ENCODE results near the gene XRCC5. TPM values are rescaled to one million over a fixed set of nuclear protein-coding genes. Genes with fewer than 3 reads are reported as not detected.
"Not testable (repeated sequence)": the region's sequence is repeated elsewhere in the genome, so short reads cannot be mapped to it uniquely, and the experiment has no call there.

XRCC5 gene
- total RNA-seq, 1 donor from 2014 or later, result 303 TPM

GRCh38 chr2:216205486-216205885 lies 96.3 kb downstream of the XRCC5 start:
- peaks cover 21% of the 10 kb centered on the region for H3K4me1 Mint-ChIP-seq
- peaks cover 87% of the 10 kb centered on the region for H3K36me3 Mint-ChIP-seq (ENCODE audit: low read depth)
- no peak for ATAC-seq (ENCODE audit: low read depth)
- TF ChIP-seq, protein P1, sequence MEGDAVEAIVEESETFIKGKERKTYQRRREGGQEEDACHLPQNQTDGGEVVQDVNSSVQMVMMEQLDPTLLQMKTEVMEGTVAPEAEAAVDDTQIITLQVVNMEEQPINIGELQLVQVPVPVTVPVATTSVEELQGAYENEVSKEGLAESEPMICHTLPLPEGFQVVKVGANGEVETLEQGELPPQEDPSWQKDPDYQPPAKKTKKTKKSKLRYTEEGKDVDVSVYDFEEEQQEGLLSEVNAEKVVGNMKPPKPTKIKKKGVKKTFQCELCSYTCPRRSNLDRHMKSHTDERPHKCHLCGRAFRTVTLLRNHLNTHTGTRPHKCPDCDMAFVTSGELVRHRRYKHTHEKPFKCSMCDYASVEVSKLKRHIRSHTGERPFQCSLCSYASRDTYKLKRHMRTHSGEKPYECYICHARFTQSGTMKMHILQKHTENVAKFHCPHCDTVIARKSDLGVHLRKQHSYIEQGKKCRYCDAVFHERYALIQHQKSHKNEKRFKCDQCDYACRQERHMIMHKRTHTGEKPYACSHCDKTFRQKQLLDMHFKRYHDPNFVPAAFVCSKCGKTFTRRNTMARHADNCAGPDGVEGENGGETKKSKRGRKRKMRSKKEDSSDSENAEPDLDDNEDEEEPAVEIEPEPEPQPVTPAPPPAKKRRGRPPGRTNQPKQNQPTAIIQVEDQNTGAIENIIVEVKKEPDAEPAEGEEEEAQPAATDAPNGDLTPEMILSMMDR (IDR thresholded peaks at IDR 0.05), result no peak
- DNase-seq, result no peak
- H3K27ac Mint-ChIP-seq, result peak overlapping the region; percentile 50
- H3K4me3 Mint-ChIP-seq, result no peak overlapping the region
- POLR2A ChIA-PET, result no interaction called here
- CTCF ChIA-PET, result no interaction called here
- H3K27me3 Mint-ChIP-seq, result no peaks in the 10 kb centered on the region
- H3K9me3 Mint-ChIP-seq, result no peaks in the 10 kb centered on the region
- intact Hi-C loops (cut with micrococcal nuclease), result no loop called here

GRCh38 chr2:216206041-216206703 lies 97.0 kb downstream of the XRCC5 start:
- ATAC-seq (ENCODE audit: low read depth), result peak; percentile 78
- no peaks in the 10 kb centered on the region for H3K9me3 Mint-ChIP-seq
- ChIA-PET POLR2A (no interaction called here), CTCF (no interaction called here)
- peak overlapping the region; percentile 50 for H3K27ac Mint-ChIP-seq
- DNase-seq, result no peak
- peaks cover 21% of the 10 kb centered on the region for H3K4me1 Mint-ChIP-seq
- intact Hi-C loops (cut with micrococcal nuclease), result loop anchor here (1.0 kb wide), 1 partner anchor 12 kb away; no protein-coding TSS in a partner anchor
- H3K27me3 Mint-ChIP-seq, result no peaks in the 10 kb centered on the region
- peaks cover 87% of the 10 kb centered on the region for H3K36me3 Mint-ChIP-seq (ENCODE audit: low read depth)
- H3K4me3 Mint-ChIP-seq, result no peak overlapping the region
- TF ChIP-seq, protein P1 (IDR thresholded peaks at IDR 0.05), result no peak

DNA sequence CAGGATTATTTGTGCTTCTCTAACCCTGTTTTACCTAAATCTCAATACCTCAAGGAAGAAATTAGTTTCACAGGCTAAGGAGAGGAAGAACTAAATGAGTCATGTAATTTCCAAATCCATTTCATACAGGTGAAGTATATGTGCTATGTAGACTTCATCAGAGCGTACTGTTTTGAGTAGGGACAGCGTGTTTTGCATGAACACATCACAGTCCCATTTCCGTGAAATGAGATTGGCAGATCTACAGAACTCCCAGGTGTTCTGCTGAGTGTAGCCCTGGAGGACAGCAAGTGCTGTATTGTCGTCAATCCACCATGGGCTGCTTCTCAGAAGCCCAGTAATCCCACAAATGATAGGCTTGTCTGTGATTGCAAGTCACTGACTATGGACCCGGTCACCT lies 97.7 kb downstream of the XRCC5 start:
- Mint-ChIP-seq H3K27me3 (no peaks in the 10 kb centered on the region), H3K4me3 (no peak overlapping the region), H3K36me3 (ENCODE audit: low read depth) (peaks cover 85% of the 10 kb centered on the region), H3K9me3 (no peaks in the 10 kb centered on the region), H3K27ac (peak overlapping the region; percentile 50), H3K4me1 (peaks cover 21% of the 10 kb centered on the region)
- intact Hi-C loops (cut with micrococcal nuclease), result loop anchor here (1.0 kb wide), 1 partner anchor 13 kb away; no protein-coding TSS in a partner anchor
- ChIA-PET POLR2A (no interaction called here), CTCF (no interaction called here)
- ATAC-seq (ENCODE audit: low read depth) (peak; percentile 11), DNase-seq (no peak)
- TF ChIP-seq, protein P1 (IDR thresholded peaks at IDR 0.05), result no peak

GRCh38 chr2:216208661-216209060 lies 99.5 kb downstream of the XRCC5 start:
- H3K4me3 Mint-ChIP-seq; H3K27me3 Mint-ChIP-seq; ATAC-seq (ENCODE audit: low read depth); H3K9me3 Mint-ChIP-seq; DNase-seq; POLR2A ChIA-PET; intact Hi-C loops (cut with micrococcal nuclease); H3K27ac Mint-ChIP-seq: not testable (repeated sequence)
- Mint-ChIP-seq H3K36me3 (ENCODE audit: low read depth) (peaks cover 71% of the 10 kb centered on the region), H3K4me1 (peaks cover 21% of the 10 kb centered on the region)
- CTCF ChIA-PET, result interaction anchor here (0.7 kb wide), 1 partner anchor 107 kb away, joined by 3 read pairs; no protein-coding TSS in a partner anchor

DNA sequence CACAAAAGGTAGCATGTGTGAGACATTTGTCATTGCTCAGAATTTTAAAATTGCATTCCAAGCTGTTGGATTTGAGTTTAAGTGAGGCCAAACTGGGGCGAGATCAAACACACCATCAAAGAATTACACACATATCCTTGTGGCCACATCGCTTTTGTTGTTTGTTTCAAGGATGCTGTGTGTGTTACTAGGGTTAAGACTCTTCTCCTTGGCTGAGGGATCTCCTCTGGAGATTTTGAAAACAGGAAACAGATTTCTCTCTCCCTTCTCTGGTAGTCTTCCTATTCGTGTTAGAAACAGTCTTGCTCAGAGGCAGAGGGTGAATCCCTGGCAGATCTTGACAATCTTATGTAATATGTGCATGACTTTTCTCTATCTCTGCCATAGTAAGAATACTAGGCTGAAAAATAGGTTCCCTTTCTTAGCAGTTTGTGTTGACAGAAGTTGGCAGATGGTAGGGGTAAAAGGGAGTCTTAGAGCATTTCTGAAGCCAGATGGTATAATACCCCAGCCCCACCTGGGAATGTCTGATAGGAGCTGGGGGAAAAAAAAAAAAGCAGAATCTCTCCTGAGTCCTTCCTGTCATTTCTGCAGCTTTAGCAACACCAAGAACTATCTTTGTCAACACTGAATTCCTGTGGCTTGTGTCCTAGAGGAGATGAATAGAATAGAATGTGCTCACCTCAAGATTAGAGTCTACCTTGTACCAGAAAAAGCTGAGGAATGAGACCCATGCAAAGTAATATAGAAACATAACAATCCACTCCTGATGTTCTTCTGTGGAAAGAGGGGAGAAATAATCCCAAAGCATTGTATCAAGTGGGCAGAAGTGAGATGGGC lies 101.8 kb downstream of the XRCC5 start:
- H3K9me3 Mint-ChIP-seq, result no peaks in the 10 kb centered on the region
- intact Hi-C loops (cut with micrococcal nuclease), result no loop called here
- DNase-seq (no peak), ATAC-seq (ENCODE audit: low read depth) (no peak)
- peak overlapping the region; percentile 26 for H3K27ac Mint-ChIP-seq
- no peaks in the 10 kb centered on the region for H3K27me3 Mint-ChIP-seq
- peaks cover 53% of the 10 kb centered on the region for H3K36me3 Mint-ChIP-seq (ENCODE audit: low read depth)
- no peak overlapping the region for H3K4me3 Mint-ChIP-seq
- H3K4me1 Mint-ChIP-seq, result peaks cover 11% of the 10 kb centered on the region
- TF ChIP-seq, protein P1 (IDR thresholded peaks at IDR 0.05), result no peak
- ChIA-PET CTCF (no interaction called here), POLR2A (interaction anchor here (0.9 kb wide), 1 partner anchor 12 kb away, joined by 3 read pairs; no protein-coding TSS in a partner anchor)

Measured in activated B cell treated with CpG ODN at 0.5 μM for 24 hours (primary cell).